ENCODE results near the gene SLC41A3.

DNA sequence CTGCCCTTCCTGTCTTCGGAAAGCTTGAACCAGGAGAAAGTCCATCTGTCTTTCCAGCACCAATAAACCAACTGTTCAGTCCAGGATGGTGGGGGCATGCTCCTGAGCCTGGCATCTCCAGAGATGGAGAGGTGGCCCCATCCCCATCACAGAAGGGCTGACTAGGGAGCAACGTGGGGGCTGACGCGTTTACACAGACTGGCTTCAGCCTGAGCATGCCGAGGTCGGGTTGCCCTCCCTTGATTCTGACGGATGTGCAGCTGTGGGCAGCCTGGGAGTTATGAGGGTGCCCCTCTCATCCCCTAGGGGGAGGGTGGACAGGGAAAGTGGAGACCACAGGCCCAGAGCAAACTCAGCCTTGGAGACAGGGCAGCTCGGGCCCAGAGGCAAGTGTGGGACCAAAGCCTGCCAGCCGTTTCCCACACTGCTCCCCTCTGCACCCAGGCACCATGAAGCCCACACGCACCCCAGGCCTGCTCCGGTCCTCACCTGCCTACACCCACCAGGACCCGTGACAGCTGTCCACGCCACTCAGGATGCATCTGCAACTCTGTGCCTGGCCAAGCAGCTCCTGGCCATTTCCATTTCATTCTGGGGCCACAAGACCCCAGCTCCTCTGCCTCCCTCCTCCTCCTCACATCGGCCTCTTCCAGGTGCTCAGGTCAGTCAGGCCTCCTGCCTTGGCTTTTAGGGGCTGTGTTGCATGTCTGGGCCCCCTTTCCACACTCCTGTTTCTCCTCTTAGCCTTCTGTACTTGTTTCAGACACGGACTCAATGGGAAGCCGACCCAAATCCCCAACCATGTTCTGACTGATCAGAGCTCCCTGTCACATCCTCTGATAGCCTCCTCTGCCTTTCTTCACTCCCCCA, 48.2 kb upstream of the SLC41A3 start:
- no peak for TF ChIP-seq CTCF (conservative IDR thresholded peaks at IDR 0.05)
- TF ChIP-seq ZFX (IDR thresholded peaks at IDR 0.05), result no peak

All from C4-2B (cell line).